GM21526 (cell line): Measurements from ENCODE around the gene MOSPD3.

Experiments used
- ATAC-seq: cut with Tn5 transposase; IDR thresholded peaks from one replicate; pipeline ENCODE4 v1.9.1; 2021; ENCODE audit warnings: moderate library complexity; ENCODE audit not compliant: unreplicated experiment, low FRiP score

Gene MOSPD3

DNA sequence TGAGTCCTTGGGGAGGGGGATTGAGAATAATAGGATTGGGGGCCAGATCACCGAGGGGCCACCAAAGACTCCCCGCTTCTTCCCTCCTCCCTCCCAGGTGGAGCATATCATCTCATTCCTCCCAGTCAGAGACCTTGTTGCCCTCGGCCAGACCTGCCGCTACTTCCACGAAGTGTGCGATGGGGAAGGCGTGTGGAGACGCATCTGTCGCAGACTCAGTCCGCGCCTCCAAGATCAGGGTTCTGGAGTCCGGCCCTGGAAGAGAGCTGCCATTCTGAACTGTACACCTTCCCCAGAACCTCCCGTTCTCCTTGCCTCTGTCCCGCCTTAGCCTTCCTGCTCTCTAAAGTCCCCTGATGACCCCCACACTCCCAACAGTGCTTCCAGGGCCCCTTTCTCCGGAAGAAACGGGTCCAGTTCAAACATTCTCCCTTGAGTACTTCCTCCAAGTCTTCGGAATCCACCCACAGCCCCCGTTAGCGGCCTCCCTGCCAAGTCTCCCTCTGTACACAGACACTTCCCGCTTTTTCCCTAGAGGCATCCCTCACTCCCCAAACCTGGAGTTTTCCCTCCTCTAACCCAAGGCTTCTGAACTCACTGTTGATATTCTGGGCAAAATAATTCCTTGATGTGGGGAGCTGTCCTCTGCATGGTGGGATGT is 22.1 kb upstream of the MOSPD3 start:
- ATAC-seq, result no peak

DNA sequence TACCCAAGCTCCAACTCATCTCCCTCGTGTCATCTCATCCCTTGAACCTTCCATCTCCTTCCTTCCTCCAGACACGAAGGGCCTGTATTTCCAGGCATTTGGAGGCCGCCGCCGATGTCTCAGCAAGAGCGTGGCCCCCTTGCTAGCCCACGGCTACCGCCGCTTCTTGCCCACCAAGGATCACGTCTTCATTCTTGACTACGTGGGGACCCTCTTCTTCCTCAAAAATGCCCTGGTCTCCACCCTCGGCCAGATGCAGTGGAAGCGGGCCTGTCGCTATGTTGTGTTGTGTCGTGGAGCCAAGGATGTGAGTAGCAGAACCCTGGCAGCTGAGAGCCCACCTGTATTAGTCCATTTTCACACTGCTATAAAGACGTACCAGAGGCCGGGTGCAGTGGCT is 20.7 kb upstream of the MOSPD3 start:
- no peak for ATAC-seq

DNA sequence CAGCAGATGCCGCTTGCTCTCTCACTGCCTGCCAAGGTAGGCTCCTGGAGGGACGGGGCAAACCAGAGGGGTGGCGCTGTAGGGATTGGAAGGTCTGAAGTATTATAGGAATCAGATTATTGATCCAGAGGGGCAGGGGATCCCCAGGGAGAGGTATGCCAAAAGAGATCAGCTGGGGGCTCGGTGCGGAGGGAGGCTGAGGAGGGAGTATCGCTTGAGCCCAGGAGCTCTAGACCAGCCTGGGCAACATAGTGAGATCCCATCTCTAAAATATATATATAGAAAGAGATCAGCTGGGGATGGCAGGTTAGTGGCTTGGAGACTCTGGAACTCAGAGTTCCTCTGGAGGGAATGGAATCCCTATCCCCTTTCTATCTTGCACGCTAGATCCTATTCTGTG is 17.2 kb upstream of the MOSPD3 start:
- no peak for ATAC-seq

DNA sequence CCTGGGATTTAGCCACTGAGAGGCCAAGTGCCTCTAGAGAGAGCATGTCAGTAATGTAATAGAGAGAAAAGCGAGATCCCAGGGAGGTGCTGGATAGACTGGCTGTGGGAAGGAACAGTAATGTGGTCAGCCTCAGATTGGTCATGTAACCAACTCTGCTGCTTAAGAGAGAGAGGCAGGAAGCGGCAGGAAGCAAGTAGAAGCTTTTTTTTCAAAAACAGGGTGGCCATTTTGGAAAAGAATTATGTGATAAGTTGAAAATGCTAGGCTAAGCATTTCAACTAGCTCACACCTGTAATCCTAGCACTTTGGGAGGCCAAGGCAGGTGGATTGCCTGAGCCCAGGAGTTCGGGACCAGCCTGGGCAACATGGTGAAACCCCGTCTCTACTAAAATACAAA is 13.9 kb upstream of the MOSPD3 start:
- no peak for ATAC-seq

DNA sequence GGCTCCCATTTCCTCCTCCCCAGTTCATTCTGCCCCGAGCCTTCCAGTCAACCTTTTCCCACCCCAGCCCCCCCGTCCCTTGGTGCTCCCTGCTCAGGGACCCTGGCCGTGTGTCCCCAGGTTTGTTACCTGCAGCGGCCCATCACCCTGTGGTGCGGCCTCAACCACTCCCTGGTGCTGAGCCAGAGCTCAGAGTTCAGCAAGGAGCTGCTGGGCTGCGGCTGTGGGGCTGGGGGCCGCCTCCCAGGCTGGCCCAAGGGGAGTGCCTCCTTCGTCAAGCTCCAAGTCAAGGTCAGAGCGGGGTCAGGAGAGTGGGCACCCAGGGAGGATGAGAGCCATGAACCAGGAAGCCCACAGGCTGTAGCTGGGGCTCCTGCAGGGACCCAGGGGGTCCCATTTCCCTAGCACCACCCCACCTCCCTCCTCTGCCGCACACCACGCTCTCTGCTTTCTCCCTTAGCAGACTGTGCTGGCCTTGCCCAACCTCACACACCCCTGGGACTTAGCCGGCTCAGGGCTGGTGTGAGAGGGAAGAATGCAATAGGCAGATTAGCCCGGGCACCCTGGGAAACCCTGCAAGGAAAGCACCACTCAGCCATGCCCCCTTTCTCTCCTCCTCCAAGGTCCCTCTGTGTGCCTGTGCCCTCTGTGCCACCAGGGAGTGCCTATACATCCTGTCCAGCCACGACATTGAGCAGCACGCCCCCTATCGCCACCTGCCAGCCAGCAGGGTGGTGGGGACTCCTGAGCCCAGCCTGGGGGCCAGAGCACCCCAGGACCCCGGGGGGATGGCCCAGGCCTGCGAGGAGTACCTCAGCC is 12.2 kb upstream of the MOSPD3 start:
- ATAC-seq, result no peak

DNA sequence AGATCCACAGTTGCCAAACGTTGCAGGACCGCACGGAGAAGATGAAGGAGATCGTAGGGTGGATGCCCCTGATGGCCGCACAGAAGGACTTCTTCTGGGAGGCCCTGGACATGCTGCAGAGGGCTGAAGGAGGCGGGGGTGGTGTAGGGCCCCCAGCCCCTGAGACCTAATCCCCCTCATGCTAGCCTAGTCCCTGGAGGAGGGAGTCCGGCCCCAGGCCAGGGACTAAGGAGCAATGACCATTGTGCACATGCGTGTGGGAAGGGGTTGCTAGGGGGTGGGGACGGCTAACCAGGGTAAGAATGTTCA is 11.7 kb upstream of the MOSPD3 start:
- no peak for ATAC-seq

DNA sequence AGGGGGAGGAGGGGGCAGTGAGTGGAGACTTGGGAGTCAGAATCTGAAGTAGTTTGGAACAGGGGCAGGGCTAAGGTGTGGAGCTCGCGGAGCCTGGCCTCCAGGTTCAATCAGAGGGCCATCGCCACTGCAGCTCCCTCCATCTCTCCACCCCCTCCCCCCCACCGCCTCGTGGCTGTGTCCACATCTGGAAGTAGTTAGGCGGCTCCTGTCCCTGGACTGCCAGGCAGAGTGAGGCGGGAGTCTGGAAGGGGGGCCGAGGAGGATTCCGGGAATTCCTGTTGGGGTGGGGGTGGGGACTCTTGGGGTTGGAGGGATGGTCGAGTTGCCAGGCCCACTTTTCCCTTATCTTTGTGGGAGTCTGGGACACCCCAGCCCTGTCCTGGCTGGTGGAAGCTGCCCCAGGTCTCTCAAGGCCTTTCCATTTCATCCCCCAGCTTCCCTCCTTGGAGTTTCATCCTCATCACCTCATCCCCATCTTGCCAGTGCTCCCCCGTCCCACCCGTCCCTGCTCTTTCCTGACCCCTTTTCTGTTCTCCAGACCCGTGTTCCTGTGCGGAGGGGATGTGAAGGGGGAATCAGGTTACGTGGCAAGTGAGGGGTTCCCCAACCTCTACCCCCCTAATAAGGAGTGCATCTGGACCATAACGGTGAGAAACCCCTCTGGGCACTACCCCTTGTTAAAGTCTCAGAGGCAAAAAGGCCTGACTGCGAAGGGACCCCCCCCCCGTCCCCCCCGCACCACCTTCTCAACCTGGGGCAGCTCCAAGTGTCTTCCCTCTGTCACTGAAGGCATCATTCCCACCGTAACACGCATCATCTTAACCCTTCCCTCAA is 9.2 kb upstream of the MOSPD3 start:
- ATAC-seq, result no peak

DNA sequence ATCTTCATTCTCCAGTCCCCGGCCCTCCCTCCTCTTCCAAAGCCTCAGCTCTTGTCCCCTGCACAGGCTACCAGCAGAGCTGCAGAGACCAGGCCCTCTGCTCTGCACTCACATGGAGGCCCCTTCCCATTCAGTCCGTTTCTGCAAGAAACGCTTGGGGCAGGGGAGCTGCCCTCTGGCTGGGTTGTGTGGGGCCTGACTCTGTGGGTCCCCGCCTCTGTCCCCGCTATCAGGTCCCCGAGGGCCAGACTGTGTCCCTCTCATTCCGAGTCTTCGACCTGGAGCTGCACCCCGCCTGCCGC is 8.7 kb upstream of the MOSPD3 start:
- no peak for ATAC-seq

DNA sequence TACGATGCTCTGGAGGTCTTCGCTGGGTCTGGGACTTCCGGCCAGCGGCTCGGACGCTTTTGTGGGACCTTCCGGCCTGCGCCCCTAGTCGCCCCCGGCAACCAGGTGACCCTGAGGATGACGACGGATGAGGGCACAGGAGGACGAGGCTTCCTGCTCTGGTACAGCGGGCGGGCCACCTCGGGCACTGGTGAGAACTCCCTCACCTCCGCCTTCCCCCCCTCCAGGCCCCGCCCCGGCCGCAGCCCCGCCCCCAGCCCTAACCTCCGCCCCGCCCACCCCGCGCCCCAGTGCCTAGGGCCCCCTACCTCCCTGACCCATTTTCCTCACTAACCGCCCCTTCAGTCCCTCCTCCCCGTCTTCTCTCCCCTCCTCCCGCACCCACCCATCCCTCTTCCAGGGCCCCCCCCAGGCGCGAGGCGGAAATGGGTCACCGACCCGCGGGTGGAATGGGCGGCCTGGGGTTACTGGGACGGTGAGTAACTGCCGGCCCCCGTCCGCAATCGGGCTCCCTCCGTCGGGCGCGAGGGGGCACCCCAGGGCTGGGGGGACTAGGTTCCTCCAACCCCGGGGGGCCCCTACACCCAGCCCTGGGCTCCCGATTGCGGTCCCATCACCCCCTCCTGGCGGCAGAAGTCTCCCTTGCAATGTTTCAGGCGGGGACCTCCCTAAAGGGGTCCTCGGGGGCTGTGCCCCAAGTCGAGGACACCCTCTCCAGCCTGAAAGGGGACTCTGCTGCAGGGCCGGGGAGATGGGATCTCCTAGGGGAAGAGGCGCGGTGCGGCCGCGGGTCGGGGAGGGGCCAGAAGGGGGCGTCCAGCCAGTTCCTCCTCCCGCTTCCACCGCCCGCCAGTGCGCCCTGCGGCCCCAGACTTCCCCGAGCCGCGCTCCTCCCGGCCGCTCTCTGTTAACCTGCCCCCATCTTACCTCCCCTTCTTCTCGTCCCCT is 8.0 kb upstream of the MOSPD3 start:
- ATAC-seq, result no peak

DNA sequence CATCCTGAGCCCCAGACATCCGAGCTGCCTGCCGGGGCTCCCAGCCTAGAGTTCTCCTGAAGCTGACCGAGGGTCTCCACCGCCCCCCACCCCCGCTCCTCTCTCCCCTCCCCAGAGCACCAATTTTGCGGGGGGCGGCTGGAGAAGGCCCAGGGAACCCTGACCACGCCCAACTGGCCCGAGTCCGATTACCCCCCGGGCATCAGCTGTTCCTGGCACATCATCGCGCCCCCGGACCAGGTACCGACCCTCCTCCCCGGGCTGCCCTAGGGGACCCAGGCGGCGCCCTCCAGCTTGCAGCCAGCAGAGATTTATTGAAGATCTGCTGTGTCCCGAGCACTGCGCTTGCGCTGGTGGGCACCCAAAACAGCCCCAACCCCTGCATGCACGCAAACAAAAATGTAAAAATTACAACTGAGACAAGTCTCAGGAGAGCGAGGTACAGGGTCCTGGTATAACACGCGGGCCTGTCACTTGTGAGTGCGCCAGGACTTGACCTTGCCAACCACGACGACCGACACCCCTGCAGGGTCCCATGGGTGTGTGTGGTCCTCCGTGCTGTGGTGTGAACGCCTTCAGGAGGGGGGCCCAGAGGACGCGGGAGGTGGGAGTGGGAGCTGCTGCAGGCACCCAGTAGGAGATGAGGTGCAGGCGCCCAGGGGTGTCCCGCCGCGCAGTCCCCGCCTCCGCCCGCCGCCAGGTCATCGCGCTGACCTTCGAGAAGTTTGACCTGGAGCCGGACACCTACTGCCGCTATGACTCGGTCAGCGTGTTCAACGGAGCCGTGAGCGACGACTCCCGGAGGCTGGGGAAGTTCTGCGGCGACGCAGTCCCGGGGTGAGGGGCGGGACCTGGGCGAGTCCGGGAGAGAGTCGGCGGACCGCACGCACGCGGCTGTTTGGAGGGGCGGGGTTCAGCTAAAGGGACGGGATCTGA is 7.1 kb upstream of the MOSPD3 start:
- no peak for ATAC-seq

DNA sequence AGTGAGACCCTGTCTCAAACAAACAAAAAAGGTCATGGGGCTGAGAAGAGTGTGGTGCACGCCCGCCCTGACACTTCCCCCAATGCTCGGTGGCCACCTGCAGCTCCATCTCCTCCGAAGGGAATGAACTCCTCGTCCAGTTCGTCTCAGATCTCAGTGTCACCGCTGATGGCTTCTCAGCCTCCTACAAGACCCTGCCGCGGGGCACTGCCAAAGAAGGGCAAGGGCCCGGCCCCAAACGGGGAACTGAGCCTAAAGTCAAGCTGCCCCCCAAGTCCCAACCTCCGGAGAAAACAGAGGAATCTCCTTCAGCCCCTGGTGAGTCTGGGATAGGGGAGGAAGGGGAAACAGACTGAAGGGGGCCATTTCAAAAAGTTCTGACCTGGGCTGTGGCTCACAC is 6.0 kb upstream of the MOSPD3 start:
- ATAC-seq, result no peak

DNA sequence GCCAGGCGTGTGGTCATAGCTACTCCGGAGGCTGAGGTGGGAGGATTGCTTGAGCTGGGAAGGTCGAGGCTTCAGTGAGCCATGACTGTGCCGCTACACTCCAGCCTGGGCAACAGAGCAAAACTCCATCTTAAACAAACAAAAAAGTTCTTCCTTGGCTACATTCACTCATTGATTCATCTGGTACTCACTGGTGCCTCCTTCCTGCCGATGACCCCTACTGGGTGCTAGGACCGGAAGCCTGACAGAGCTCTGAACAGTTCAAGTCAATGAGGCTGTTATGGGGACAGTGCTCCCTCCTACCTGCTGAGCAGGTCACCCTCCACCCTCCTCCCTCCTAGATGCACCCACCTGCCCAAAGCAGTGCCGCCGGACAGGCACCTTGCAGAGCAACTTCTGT is 5.2 kb upstream of the MOSPD3 start:
- no peak for ATAC-seq

DNA sequence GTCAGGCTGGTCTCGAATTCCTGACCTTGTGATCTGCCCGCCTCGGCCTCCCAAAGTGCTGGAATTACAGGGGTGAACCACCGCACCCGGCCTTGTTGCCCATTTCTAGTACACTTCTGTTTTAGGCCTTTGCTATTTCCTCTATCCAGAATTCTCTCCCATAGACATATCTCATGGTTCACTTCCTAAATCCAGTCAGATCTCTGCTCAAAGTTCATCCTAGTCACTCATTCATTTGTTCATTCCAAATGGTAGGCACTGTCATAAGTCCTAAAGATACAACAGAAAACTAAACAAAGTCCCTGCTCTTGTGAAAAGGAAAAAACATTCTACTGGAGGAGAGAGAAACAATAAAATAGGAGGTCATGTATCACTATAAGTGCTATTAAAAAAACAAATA is 2.4 kb upstream of the MOSPD3 start:
- no peak for ATAC-seq

DNA sequence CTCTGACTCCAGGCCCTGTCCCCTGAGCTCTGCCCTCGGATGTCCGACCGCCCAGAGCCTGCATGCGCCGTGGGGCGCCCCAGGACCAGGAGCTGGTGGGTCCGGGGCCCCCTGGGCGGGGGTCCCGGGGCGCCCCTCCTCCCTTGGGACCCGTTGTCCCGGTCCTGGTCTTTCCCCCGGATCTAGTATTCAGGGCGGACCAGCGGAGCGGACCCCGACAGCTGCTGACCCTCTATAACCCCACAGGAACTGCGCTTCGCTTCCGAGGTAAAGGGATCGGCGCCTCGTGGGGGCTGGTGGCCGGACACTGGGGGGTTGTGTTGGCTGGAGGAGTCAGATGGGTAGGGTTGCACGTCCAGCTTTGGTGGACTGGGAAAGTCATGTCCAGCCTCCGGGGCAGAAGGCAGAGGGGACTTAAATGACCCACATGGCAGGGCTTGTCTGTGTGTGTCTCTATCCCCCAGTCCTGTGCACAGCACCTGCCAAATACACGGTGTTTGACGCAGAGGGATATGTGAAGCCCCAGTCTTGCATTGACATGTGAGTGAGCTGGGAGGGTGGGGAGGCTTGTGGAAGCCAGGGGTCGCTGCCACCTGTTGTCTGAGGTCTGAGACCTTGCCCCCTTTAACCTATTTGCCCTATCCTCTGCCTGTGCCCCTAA is 520 bp downstream of the MOSPD3 start:
- no peak for ATAC-seq

DNA sequence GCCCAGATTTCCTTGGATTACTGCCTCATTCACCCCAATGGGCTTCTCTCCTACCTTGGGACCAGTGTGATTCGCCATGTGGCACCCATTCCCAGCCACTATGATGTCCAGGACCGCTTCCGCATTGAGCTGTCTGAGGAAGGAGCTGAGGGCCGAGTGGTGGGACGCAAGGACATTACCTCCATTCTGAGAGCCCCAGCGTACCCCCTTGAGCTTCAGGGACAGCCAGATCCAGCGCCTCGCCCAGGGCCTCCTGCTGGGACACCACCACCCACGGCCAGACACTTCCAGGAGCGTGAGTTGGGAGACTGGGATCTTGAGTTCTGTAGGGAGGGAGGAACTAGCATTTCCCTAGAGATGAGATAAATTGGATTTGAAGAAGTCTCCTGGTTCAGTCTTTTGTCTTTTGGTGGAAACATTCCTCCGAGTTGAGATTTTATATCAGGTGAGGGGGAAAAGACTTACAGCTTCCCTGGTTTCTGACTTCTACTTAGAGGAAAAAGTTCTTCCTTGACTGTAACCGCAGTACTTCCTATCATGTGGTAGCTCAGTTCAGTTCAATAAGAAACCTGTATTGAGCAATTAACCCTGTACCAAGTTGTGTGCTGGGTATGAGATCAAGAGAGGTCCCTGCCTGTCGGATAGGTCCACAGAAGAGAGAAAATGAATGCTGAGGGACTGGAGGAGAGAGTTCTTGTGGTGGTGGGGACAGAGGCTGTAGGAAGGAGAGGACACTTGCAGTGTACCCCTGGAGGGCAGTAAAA is 1.3 kb downstream of the MOSPD3 start:
- no peak for ATAC-seq

DNA sequence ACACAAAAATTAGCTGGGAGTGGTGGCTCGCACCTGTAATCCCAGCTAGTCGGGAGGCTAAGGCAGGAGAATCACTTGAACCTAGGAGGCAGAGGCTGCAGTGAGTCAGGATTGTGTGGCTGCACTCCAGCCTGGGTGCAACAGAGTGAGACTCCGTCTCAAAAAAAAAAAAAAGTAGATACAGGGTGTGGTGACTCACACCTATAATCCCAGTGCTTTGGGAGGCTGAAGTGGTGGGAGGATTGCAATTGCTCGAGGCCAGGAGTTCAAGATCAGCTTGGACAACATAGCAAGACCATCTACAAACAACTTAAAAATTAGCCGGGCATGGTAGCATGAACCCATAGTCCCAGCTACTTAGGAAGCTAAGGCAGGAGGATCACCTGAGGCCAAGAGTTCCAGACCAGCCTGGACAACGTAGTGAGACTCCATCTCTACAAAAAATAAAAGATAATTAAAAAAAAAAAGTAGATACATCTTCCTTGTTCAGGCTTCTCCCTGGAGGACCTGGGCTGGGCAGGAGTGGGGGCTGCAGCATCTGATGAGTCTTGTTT is 2.0 kb downstream of the MOSPD3 start:
- no peak for ATAC-seq

DNA sequence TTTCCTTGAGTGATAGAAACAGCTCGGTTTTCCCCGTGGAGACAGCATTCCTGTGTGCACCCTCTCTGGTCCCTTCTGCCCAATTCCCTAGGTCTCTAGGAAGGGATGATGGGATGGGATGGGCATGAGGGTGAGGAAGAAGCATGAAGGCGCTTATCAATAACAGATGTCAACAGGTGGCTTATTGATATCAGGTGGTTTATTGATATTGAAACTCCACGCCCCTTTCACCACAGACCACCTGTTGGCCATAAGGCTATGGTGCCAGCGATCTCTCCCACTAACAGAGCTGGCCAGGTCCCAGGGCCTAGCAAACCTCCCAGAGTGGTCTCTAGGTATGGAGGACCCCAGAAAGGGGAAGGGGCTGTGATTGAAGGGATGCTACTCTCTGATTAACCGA is 7.9 kb downstream of the MOSPD3 start:
- no peak for ATAC-seq

DNA sequence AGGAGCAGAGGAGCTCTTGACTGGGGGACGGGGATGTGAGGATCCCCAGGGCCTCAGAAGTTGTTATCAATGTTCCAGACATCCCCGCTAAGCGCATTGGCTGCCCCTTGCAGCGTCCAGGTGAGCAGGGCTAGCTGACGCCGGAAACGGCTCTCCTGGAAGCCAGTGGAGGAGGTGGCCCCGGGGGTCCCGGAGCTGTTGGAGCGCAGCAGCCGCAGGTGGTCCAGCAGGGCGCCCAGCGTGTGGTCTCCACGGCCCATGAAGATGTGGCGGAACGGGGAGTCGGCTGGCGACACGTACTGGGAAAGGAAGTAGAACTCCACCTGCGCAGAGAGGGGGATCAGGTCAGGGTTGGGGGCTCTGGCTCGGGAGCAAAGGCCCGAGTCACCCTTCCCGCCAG is 8.5 kb downstream of the MOSPD3 start:
- ATAC-seq, result no peak
